HL-60 (cell line): ENCODE measurements around the gene C4orf17.
"Not testable (repeated sequence)": the region's sequence is repeated elsewhere in the genome, so short reads cannot be mapped to it uniquely, and the experiment has no call there.

Source experiments
- CTCF ChIP-seq: IDR thresholded peaks from one replicate; pipeline ENCODE4 v1.5.1; 2011; ENCODE audit warnings: low read length, control low read depth, inconsistent platforms; ENCODE audit not compliant: insufficient read depth
- GABPA ChIP-seq: IDR thresholded peaks from 2 replicates; pipeline ENCODE4 v1.6.1; 2012; ENCODE audit warnings: low read depth
- SPI1 ChIP-seq: IDR thresholded peaks from 2 replicates; pipeline ENCODE4 v1.6.1; 2012; ENCODE audit warnings: low read depth, mild to moderate bottlenecking, borderline replicate concordance

GRCh38 chr4:99486648-99487047 lies 24.2 kb upstream of the C4orf17 start:
- TF ChIP-seq SPI1, CTCF, GABPA: not testable (repeated sequence)
